G401.6 (cell line): ENCODE results near the gene LIPK.
"Not testable (repeated sequence)": the region's sequence is repeated elsewhere in the genome, so short reads cannot be mapped to it uniquely, and the experiment has no call there.

Experiments used
- FAIRE-seq: peaks from 2 replicates; lab custom pipeline; 2012; peaks lifted over from hg19 to GRCh38; lab: Jason Lieb, UNC

LIPK gene

DNA sequence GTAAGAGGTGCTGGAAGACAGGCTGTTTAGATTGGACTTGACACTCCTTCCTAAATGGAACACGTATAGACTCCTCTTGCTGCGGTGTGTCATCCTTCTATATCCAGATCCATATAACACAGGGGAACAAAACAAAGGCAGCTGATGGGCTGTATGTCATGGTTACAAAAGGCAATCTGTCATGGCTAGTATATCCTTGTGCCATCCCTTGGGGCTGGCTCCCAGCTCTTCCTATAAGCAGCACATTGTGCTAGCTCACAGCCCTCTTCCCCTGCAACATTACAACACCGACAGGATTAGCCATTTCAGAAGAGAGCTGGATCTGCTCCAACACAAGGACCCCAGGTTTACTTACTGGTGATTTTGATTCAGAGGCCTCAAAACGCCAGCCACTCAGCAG, 15.3 kb downstream of the LIPK start:
- no peak for FAIRE-seq

DNA sequence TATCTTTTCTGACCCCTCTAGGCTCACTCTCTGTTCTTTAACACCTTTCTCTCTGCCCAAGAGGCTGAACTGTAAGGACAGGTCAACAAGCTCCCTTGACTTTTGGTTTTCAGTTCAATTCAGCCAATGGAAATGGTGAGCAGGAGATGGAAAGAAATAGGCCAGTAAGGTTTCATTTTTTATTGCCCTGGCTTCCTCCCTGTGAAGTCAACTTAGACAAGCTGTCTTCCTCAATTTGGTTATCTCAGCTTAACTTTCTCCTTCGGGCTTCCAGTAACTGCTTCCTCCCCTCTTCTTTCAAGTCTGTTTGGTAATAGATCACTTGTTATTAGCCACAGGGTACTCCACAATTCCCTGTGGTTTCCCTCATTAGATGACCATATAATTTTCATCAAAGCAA, 19.7 kb downstream of the LIPK start:
- no peak for FAIRE-seq

DNA sequence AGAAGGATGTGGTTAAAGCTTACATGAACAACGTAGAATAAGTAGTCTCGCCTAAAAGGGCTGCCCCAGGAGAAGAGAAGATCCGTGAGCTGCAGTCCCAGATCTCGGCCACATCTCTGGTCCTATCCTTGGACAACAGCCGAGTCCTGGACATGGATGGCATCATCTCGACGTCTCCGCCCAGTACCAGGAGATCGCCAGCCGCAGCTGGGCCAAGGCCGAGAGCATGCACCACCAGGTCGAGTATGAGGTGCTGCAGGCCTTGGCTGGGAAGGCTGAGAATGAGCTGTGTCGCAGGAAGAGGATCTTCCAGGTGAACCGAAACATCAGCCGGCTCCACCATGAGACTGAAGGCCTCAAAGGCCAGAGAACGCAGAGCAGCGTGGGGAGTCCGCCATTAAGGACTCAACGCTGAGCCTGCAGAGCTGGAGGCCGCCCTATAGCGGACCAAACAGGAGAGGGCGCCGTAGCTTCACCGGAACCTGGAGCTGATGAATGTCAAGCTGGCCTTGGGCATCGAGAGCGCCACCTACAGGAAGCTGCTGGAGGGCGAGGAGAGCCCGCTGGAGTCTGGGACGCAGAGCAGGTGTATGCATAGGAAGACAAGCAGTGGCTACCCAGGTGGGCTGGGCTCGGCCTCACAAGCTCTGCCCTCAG, 22.2 kb downstream of the LIPK start:
- FAIRE-seq = no peak

DNA sequence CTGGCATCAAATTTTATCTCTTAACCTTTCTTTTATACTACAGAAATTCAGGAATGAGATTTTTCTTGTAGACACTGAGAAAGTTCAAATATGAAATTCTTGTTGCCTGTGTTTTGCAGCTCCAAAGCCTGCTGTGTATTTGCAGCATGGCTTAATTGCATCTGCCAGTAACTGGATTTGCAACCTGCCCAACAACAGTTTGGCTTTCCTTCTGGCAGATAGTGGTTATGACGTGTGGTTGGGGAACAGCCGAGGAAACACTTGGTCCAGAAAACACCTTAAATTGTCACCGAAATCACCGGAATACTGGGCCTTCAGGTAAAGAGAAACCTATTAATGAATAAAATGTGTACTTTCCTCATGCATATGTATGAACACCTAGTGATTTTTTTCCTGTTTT, 24.8 kb downstream of the LIPK start:
- no peak for FAIRE-seq

DNA sequence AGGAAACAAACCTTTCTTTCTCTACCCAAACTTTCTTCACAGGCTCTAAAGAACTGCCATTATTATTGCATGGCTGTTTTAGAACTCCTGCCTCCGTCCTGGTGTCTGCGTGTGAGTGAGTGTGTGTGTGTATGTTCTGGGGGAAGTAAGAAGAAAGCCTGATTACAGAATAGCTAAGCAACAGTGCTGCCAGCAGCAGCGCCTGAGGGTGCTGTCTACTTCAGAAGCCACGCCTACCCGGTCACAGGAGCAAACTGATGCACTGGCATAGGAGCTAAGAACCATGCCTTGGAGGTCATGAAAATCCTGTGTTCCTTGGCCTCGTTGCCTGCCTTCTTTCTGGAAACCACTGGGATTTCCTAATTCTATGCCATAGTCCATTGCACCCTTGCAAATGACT, 25.2 kb downstream of the LIPK start:
- no peak for FAIRE-seq

DNA sequence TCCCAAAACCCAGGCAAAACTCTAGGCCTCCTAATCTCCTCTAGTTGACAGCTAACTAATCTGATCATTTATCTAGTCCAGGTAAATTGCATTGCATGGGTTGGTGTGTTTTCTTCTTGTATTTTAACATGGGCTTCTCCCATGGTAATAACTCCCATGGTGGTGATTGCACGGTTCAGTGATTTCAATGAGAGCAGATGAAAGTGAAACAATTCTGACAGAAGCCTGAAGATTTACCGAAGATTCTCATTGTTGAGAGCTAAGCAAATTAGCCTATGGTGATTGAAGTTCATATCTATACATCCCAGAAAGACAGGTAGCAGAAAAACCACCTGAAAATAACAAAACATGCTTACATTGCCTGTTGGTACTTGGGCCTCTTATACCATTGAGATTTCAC, 27.2 kb downstream of the LIPK start:
- FAIRE-seq = no peak

DNA sequence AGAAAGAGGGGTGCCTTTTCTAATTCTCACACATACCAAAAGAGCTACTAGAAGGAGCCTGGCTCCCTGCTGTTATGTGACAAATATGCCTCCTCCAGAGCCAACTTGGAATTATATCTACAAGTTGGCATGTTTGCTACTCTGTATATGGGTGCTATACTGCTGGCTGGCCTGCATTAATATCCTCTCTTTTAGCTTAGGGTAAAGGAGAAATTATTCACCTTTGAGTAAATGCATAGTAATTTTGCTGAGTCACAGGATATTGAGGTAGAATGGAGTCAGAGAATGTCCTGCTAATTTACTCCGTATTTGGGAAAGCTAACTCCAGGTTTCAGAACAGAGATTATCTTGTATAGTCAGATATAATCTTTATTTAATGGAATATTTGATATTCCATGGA, 29.6 kb downstream of the LIPK start:
- FAIRE-seq = no peak

DNA sequence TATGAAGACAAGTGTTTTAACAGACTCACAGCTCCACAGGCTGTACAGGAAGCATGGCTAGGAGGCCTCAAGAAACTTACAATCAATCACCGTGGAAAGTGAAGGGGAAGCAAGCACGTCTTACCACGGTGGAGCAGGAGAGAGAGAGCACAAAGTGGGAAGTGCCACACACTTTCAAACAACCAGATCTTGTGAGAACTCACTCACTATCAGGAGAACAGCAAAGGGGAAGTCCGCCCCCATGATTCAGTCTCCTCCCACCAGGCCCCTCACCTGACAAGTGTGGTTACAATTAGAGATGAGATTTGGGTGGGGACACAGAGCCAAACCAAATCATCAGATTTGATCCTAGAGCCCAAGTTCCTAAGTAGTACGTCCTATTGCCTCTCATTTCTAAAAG, 35.9 kb downstream of the LIPK start:
- FAIRE-seq = not testable (repeated sequence)

DNA sequence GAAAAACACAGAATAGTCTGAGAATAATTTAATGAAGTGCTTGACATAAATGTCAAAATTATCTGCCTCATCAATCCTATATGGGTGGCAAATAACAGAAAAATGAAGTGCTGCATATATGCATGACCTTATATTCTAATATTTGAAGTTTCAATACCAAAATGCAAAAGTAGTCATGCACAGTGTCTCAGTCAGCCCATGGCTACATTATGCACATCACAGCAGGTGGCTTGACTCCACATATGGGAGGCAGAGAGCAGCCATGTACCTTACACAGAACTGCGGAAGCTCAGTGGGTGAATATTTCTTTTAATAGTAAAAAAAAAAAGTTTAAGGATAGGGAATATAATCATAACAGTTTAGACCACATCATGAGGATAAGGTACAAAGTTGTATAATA, 36.4 kb downstream of the LIPK start:
- FAIRE-seq = no peak

DNA sequence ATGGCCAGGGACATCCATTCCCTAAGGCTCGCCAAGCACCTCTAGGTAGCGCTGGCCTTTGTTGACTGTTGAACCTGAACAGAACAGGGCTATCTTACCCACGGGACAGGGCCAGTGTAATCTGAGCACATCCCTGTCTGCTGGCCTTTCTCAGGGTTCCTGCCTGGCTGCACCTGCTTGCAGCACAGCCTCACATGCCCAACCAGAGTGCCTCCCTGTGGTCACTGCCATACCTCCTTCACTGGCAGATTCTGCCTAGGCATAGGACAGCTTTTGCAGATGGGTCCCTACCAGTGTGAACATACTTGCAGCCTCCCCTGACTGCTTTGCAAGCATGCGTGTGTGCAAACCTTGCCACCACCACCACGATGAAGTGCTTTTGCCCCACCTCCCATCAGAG, 38.0 kb downstream of the LIPK start:
- FAIRE-seq = no peak

DNA sequence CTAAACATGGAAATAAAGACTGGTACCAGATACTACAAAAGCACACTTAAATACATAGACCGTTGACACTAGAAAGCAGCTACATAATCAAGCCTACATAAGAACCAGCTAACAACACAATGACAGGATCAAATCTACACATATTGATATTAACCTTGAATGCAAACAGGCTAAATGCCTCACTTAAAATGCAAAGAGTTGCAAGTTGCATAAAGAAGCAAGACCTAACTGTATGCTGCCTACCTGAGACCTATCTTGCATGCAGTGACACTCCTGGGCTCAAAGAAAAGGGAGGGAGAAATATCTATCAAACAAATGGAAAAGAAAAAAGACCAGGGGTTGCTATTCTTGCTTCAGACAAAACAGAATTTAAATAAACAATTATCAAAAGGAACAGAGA, 39.6 kb downstream of the LIPK start:
- FAIRE-seq = no peak

DNA sequence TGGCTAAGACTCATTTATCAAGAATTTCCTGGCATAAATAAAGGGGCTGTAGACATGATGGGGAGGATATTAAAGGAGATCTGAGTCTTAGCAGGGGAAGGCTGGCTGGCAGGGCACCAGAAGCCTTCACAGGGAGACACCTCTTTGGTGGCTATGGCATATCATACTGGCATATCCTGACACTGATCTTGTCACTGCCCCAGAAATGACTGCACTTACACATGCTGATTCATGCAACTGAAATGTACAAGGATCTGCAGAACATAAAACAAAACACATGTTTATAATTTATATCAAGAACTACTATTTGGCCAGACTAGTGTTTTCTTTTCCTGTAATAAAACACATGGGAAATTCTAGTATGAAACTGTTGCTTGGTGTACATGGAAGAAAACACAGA, 48.2 kb downstream of the LIPK start:
- no peak for FAIRE-seq

DNA sequence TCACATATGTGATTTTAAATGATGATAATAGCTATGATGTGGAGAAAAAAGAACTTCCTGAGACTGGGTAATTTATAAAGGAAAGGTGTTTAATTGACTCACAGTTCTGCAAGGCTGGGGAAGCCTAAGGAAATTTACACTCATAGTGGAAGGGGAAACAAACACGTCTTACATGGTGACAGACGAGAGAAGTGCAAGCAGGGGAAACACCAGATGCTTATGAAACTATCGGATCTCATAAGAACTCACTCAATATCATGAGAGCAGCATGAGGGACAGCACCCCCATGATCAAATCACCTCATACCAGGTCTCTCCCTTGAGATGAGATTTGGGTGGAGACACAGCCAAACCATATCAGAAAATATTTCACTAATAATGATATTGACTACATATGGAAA, 49.7 kb downstream of the LIPK start:
- FAIRE-seq = no peak

DNA sequence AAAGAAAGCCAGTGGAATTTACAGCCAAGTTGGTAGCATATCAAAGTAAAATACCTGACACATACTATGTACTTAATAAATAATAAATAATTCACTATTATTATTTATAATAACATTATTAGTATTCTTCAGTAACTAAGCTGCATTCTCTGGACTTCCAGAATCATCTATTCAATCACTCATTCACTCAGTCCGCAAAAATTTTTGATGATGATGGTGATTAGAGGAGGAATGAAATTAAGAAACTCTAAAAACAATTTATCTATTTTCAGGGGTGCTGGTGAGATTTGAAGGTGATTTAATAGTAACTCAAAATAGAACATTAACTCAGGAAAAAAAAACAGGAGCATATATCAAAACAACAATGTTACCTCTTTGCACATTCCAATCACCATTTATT, 50.6 kb downstream of the LIPK start:
- FAIRE-seq = no peak

DNA sequence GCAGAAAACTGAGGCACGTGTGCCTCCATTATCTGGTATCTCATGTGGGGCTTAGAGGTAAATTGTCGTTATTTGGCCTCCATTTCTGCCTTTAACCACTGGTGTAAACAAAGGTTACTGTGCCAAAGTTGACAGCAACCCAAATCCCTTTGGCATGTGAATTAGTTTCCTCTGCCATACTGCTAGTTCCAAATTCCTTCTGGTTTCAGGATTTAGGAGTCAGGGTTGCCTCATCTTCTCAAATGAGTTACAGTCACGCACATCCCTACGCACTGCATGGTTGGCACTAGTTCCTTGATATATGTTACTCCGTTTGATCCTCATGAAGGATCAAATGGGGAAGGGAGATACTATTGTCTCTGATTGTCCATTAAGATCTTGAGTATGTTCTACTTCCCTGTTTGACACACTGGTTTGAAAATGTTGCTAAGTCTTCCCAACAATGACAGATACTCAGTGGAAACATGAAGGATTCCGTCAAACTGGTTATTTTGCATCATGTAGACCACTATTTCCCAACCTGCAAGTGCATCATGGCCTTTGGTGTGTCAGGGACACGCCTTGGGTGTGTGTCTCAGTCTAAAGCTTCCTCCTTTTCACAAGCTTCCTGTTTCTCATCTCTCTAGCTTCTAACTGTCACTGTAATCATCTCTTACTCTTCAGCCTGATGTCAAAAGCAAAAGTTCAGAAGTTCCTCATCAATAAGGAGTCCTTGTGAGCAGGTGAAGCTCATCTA, 53.5 kb downstream of the LIPK start, which contains the start of gene LIPN:
Gene LIPN, plus strand, starts transcription at position 655 of the 736 bp plus-strand sequence. CDS start 1,386 bp downstream, outside the sequence.
- no peak for FAIRE-seq

DNA sequence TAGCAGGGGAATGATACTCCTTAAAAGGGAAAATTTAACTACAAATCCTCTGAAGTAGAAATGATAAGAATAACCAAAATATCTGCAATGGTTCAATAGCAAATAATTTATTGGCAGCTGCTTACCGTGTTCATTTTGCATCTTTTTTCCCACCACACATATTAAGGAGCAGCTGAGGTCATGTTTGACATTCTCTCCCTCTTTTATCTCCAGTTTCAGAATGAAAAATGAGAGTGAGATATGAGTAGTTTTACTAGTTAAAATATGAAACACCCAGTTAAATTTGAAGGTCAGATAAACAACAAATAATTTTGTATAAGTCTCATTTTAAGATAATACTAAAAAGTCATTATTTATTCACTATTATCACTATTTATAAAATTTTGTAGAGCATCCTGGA, 56.9 kb downstream of the LIPK start:
- no peak for FAIRE-seq

DNA sequence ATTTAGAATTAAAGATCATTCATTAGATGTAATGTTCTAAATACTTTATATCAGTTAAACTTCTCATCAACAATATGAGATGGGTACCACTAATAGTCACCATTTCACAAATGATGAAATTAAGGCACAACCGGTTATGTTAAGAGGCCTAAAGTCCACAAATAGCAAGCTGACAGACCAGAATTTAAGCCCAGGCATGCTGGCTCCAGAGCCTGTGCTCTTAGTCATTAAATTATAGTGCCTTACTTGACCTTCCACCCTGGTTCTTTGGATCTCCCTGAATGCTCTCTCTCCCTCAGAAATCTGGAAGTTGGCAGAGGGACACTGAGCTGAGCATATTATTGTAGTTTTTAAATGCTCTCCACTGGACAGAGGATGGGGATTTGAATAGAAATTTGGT, 57.4 kb downstream of the LIPK start:
- FAIRE-seq = no peak

DNA sequence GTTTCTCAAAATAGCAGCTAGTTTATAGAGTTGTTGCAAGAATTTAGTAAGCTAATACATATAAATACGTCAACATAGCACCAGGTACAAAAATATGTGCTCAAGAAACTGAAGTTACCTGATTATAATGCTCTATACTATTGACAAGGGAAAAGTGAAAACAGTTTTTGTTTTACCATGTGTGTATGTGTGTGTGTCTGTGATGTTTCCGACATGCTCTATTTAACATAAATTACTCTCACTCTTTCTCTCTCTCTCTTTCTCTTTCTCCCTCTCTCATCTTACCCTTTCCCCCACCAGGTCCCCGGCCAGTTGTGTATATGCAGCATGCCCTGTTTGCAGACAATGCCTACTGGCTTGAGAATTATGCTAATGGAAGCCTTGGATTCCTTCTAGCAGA, 58.1 kb downstream of the LIPK start:
- FAIRE-seq = no peak

DNA sequence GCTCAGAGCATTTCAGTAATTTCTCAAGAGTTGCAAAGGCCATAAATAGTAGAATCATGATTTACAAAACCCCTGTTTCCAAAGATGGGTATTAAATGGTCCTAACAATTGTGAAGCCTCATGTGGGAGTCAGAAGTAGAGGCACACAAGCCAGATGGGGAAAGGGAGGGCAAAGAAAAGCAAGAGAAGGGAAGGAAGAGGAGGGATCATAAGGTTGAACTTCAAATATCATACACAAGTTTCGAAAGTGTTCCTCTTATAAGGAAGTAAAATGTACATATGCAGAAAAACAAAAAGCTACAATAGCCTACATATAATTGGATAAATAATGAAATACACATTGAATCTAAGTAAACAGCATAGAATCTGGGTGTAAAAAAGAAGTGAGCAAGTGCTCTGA, 59.8 kb downstream of the LIPK start:
- no peak for FAIRE-seq

DNA sequence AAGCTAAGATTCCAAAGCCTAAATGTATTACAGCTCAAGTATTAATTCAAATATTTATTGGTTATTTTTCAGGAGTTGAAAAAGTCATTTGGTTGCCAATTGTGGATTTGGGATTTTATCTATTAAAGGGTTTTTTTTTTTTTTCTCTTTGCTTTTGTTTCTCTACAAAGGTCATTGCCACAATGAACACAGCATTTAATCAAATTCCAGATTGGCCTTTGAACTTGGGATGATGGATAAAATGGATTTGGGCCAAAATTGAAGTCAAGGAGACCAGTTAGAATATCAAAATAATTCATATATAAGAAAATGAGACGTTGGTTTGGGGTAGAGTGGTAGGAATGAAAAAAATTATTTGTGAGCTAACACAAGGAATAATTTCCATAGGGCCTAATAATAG, 63.3 kb downstream of the LIPK start:
- no peak for FAIRE-seq

DNA sequence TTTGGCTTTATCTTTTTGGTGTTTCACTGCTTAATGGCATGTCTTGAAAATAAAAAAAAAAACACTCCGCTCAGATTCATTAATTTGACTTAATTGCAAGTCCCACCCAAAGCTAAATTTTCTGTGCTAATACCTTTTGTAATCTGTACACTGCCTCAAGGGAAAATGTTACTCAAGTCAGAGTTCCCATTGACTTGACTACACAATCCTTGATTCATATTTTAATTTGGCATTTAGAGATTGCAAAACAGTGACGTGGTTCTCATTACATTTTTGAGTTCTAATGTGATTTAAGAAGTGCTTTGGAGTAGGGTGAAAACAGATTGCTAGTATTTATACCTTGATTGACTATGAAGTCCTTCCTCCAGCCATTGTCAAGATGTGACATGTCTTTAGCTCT, 75.2 kb downstream of the LIPK start:
- FAIRE-seq = no peak

DNA sequence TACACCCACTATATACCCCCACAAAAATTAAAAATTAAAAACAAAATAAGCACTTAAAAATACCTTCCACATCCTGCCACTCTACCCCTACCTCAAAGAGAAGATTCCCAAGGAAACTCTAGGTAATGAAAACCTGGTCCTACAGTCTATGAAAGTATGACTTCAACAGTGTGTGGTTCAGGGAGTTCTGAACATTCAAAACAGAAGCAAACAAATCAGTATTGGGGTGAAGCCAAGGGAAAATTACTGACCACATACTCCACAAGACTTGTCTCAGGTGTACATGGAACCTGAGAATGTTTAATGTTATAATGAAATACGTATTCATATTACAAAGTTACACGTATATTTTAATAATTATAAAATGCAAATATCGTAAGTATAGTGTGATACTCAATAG, 76.2 kb downstream of the LIPK start:
- no peak for FAIRE-seq

DNA sequence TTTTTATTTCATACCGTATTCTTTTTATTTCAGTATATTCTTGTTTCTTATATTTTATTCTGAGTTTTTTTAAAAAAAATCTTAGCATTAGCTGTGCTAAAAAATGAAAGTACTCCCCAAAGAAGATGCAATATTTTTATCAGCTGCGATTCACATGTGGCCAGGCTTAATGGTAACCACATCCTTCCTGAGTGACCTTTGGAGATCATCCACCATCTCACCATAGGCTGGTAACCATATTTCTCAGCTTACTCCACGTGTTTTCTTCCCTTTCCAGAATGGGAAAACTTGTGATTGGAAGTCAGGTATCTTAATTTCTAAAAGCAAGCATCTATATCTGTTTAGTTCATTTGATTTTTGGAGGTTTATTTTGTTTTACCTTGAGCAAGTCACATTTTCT, 77.7 kb downstream of the LIPK start:
- FAIRE-seq = no peak

DNA sequence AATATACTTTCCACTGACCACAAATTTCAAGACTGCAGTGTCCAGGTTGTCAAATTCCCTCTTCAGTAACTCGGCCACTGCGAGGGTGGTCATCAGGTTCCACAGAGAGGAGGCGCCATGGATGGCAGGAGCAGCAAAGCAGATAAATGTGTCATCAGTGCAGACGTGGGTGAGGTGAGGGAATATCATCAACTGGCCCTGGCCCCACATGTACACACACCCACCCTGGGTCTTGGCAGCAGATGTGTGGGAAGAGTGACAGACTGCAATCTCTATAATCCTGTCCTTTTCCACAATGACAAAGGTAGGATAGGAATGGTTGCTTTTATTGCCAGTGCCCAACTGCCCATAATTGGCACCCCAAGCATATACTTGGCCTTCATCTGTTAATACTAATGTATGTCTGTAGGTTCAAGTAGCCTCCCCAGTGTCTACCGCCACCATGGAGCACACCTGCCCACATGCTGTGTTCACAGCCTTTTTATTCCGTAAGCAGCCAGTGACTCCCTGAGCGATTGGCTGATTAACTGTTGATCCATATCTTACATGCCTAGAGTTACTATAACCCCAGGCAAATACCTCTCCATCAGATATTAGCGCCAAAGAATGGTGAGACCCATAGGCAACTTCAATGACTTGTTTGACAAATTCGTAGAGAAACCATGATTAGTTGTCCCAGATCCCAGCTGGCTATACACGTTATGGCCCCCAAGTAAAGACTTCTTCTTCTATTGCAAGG, 80.2 kb downstream of the LIPK start:
- FAIRE-seq = no peak
